Peyer's patch (tissue), 4 donors: ENCODE results near the gene KCNMA1.

Source experiments
- CTCF ChIP-seq, 6 experiments: fragments of 450-650 bp in 4 of 6; fragments of 200-600 bp in 2 of 6; sonication (generic) in 1 of 6; IDR thresholded peaks; one replicate each; pipeline ENCODE4 v1.5.1; 2017 to 2019; ENCODE audit warnings: antibody characterized with exemption in 6 of 6, mild to moderate bottlenecking in 3 of 6, moderate library complexity in 1 of 6
- POLR2A ChIP-seq, 2 donors: fragments of 450-650 bp; IDR thresholded peaks; one replicate each; pipeline ENCODE4 v1.5.1; 2017; ENCODE audit warnings: antibody characterized with exemption in 2 of 2, mild to moderate bottlenecking in 2 of 2, moderate library complexity in 2 of 2

GRCh38 chr10:77398558-77398957, 239.1 kb downstream of the KCNMA1 start:
- TF ChIP-seq CTCF (IDR thresholded peaks at IDR 0.05): no peak
- TF ChIP-seq POLR2A (IDR thresholded peaks at IDR 0.05): no peak
